Right atrium auricular region (tissue), 2 donors: ENCODE measurements around the gene EXOC3L1. TPM values are rescaled to one million over a fixed set of nuclear protein-coding genes. Genes with fewer than 3 reads are reported as not detected.

ENCODE experiments used
- DNase-seq: peaks from one replicate; pipeline ENCODE4 v3.0.0-alpha.2; 2019; ENCODE audit warnings: low spot score
- H3K27ac ChIP-seq, 2 donors: fragments of 200-600 bp; sonication (generic); 1 replicate in 1 of 2; 2 replicates in 1 of 2; pipeline ENCODE4 v1.5.1; 2016 to 2019
- H3K27me3 ChIP-seq, 2 donors: fragments of 200-600 bp; sonication (generic); one replicate each; pipeline versions ENCODE4 v1.5.1 to v1.6.0; 2017 to 2019
- H3K36me3 ChIP-seq: fragments of 200-600 bp; sonication (generic); one replicate; pipeline ENCODE4 v1.5.1; 2016
- H3K4me1 ChIP-seq, 2 donors: fragments of 200-600 bp; sonication (generic); one replicate each; pipeline versions ENCODE4 v1.5.1 to v1.6.0; 2017 to 2019
- H3K4me3 ChIP-seq, 2 donors: fragments of 200-600 bp; sonication (generic); 1 replicate in 1 of 2; 2 replicates in 1 of 2; pipeline ENCODE4 v1.5.1; 2017 to 2019; ENCODE audit warnings: mild to moderate bottlenecking in 1 of 2, moderate library complexity in 1 of 2
- H3K9me3 ChIP-seq, 2 donors: fragments of 200-600 bp; sonication (generic); one replicate each; pipeline ENCODE4 v1.5.1; 2019
- total RNA-seq, 2 donors: library from RNA; depleted of rRNA; stranded (reverse); fragments of >200 nt; gene quantifications; one replicate each; pipeline ENCODE4 v1.1.0, GENCODE V29; 2016
- TF ChIP-seq, protein P1 (sequence below), 2 donors: fragments of 200-600 bp; sonication (generic); IDR thresholded peaks; one replicate each; pipeline ENCODE4 v1.5.1; 2019; ENCODE audit warnings: antibody characterized with exemption in 2 of 2

The EXOC3L1 gene
- total RNA-seq, 2 donors from 2014 or later = 2.2 to 2.5 TPM

DNA sequence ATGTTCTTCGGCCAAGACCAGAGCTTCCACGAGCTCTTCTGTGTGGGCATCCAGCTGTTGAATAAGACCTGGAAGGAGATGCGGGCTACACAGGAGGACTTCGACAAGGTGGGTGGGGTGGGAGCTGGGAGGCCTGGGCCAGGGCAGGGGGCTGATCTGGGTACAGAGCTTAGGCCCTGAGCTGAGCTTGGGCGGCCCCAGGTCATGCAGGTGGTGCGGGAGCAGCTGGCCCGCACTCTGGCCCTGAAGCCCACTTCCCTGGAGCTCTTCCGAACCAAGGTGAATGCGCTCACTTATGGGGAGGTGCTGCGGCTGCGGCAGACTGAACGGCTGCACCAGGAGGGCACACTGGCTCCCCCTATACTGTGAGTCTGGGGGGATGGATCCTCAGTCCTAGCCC is 12.5 kb upstream of the EXOC3L1 start:
- H3K9me3 ChIP-seq = no peaks in the 10 kb centered on the region
- peaks cover 9% of the 10 kb centered on the region for H3K36me3 ChIP-seq
- no peak for DNase-seq

DNA sequence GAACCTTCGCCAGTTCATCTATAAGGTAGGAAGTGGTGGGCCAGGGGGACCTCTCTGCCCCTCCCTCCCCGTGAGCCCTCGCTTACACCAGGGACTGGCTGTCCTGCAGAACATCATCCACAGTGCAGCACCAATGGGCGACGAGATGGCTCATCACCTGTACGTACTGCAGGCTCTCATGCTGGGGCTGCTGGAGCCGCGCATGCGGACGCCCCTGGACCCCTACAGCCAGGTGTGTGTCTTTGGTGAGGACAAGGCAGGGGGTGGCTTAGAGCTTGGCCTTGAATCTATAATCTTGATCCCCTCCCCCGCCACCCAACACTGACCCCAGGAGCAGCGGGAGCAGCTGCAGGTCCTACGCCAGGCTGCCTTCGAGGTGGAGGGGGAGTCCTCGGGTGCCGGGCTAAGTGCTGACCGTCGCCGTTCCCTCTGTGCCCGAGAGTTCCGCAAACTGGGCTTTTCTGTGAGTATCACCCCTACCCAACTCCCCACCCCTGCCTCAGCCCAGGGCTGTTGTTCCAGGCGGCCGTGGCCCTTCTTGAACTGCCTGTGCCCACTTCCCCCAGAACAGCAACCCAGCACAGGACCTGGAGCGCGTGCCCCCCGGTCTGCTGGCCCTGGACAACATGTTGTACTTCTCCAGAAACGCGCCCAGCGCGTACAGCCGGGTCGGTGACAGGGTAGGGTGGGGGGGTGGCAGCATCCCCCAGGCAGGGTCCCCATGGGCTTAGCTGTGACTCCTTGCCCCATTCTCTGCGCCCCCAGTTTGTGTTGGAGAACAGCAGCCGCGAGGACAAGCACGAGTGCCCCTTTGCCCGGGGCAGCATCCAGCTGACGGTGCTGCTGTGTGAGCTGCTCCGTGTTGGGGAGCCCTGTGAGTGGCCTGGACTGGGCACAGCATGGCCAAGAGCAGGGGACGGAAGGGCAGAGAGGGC is 11.7 kb upstream of the EXOC3L1 start:
- Histone ChIP-seq H3K27me3 (no peaks in the 10 kb centered on the region), H3K4me1 (peaks cover 0 to 22% of the 10 kb centered on the region in 2 donors), H3K36me3 (peaks cover 16% of the 10 kb centered on the region), H3K4me3 (no peak overlapping the region), H3K27ac (no peak overlapping the region), H3K9me3 (no peaks in the 10 kb centered on the region)
- TF ChIP-seq, protein P1, sequence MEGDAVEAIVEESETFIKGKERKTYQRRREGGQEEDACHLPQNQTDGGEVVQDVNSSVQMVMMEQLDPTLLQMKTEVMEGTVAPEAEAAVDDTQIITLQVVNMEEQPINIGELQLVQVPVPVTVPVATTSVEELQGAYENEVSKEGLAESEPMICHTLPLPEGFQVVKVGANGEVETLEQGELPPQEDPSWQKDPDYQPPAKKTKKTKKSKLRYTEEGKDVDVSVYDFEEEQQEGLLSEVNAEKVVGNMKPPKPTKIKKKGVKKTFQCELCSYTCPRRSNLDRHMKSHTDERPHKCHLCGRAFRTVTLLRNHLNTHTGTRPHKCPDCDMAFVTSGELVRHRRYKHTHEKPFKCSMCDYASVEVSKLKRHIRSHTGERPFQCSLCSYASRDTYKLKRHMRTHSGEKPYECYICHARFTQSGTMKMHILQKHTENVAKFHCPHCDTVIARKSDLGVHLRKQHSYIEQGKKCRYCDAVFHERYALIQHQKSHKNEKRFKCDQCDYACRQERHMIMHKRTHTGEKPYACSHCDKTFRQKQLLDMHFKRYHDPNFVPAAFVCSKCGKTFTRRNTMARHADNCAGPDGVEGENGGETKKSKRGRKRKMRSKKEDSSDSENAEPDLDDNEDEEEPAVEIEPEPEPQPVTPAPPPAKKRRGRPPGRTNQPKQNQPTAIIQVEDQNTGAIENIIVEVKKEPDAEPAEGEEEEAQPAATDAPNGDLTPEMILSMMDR (IDR thresholded peaks at IDR 0.05) = no peak
- DNase-seq = no peak

More for the DNA sequence above, 12.5 kb upstream of the EXOC3L1 start:
- Histone ChIP-seq H3K27me3 (no peaks in the 10 kb centered on the region), H3K4me1 (peaks cover 0 to 22% of the 10 kb centered on the region in 2 donors), H3K27ac (no peak overlapping the region), H3K4me3 (no peak overlapping the region)
- TF ChIP-seq, protein P1 (IDR thresholded peaks at IDR 0.05) = no peak

DNA sequence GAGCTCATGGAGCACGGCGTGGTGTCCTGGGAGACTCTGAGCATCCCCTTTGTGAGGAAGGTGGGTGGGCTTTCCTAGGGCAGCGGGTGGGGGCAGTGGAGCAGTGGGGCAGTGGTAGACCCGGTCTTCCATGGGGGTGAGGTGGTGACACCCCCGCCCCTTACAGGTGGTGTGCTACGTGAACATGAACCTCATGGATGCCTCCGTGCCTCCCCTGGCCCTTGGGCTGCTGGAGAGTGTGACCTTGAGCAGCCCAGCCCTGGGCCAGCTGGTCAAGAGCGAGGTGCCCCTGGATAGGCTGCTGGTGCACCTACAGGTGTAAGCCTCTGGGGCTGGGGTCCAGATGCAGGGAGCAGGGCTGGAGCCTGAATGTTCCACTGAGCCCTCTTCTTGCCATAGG is 10.6 kb upstream of the EXOC3L1 start:
- TF ChIP-seq, protein P1 (IDR thresholded peaks at IDR 0.05) = no peak
- H3K27me3 ChIP-seq = no peaks in the 10 kb centered on the region
- peaks cover 0 to 22% of the 10 kb centered on the region in 2 donors for H3K4me1 ChIP-seq
- no peak overlapping the region for H3K27ac ChIP-seq
- peaks cover 28% of the 10 kb centered on the region for H3K36me3 ChIP-seq
- H3K4me3 ChIP-seq = no peak overlapping the region
- DNase-seq = no peak
- no peaks in the 10 kb centered on the region for H3K9me3 ChIP-seq

DNA sequence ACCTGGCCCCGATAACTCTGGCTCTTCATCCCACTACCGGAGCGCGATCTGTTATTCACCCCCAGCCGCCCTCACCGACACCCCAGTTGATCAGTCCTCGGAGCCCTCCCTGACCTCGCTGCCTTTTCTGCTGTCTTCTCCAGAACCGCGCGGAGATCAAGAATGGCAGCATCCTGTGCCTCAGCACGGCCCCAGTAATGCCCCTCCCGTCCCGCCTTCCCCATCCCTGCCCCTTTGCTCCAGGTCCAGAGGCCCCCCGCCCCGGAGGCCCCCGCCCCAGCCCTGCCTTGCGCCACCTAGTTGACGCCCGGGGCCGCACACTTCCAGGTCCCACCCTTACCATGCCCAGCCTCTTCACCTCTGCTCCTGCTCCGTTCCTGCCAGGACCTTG is 9.9 kb upstream of the EXOC3L1 start:
- Histone ChIP-seq H3K27ac (no peak overlapping the region), H3K4me3 (peak overlapping the region in 1 of 2 donors; percentile 15), H3K9me3 (no peaks in the 10 kb centered on the region), H3K27me3 (no peaks in the 10 kb centered on the region), H3K4me1 (peaks cover 0 to 22% of the 10 kb centered on the region in 2 donors), H3K36me3 (peaks cover 35% of the 10 kb centered on the region)
- no peak for DNase-seq
- TF ChIP-seq, protein P1 (IDR thresholded peaks at IDR 0.05) = no peak

DNA sequence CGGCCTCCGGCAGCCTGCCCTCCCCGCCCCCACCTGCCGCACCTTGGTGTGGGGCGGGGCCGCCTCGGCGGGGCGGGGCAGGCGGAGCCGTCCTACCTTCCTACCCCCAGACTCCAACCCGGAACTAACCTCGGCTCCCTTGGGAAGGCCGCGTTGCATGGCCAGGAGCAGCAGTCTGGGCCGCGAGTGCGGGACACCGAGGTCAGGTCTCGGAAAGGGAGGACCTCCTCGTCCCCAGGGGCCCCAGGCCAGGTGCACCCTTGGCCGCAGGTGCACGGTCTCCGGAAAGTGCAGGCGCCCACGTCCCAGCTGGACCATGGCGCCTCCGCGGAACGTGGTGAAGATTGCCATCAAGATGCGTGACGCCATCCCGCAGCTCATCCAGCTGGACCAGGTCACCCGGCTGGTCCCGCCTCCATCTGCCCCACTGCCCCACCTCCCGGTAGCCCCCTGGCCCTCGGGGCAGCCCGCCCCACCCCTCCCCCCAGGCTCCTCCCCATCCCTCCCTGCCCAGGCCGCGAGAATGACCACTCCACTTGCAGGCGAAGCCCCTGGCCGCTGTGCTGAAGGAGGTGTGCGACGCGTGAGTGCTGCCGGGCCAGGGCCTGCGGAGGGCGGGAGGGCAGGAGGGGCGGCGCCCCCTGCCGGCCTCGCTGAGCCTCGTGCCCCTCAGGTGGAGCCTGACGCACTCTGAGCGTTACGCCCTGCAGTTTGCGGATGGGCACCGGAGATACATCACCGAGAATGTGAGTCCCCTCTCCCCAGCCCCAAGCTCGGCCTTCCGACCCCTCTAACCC is 9.3 kb upstream of the EXOC3L1 start, which contains the start of gene ELMO3:
ELMO3 (plus strand) TSS at position 121 of the 797 bp plus-strand sequence; CDS start at position 317, 196 bp downstream.
- TF ChIP-seq, protein P1 (IDR thresholded peaks at IDR 0.05) = peak in 1 of 2 donors; percentile 50
- Histone ChIP-seq H3K9me3 (no peaks in the 10 kb centered on the region), H3K27me3 (no peaks in the 10 kb centered on the region), H3K36me3 (peaks cover 40% of the 10 kb centered on the region), H3K4me1 (peaks cover 0 to 22% of the 10 kb centered on the region in 2 donors), H3K4me3 (peak within 1 kb of the TSS in 1 of 2 donors; percentile 15), H3K27ac (no peak within 1 kb of the TSS)
- no peak for DNase-seq
